ENCODE measurements around the gene ILF2.
A peak's percentile ranks its signal among the peaks of the same experiment; 100 is the strongest.
"Not testable (repeated sequence)": the region's sequence is repeated elsewhere in the genome, so short reads cannot be mapped to it uniquely, and the experiment has no call there.

The ILF2 gene

GRCh38 chr1:153669606-153670005, 1.2 kb downstream of the ILF2 start:
- H3K4me3 ChIP-seq (ENCODE audit: low read depth, low read length): peak overlapping the region; percentile 91
- no peak for TF ChIP-seq CTCF (conservative IDR thresholded peaks at IDR 0.05; ENCODE audit: low read depth, low read length)

GRCh38 chr1:153668672-153669071, 2.1 kb downstream of the ILF2 start:
- not testable (repeated sequence) for H3K4me3 ChIP-seq (ENCODE audit: low read depth, low read length); DNase-seq (ENCODE audit: low read depth)

More at GRCh38 chr1:153669606-153670005, 1.2 kb downstream of the ILF2 start:
- DNase-seq (ENCODE audit: low read depth): no peak

- no peak for TF ChIP-seq CTCF (conservative IDR thresholded peaks at IDR 0.05; ENCODE audit: low read depth, low read length)
- no peak overlapping the region for H3K4me3 ChIP-seq (ENCODE audit: low read depth, low read length)
- DNase-seq (ENCODE audit: low read depth): no peak
These were observed 3.4 kb downstream of the ILF2 start for GRCh38 chr1:153667439-153667838.

- no peak overlapping the region for H3K4me3 ChIP-seq (ENCODE audit: low read depth, low read length)
- no peak for TF ChIP-seq CTCF (conservative IDR thresholded peaks at IDR 0.05; ENCODE audit: low read depth, low read length)
These were observed 7.6 kb downstream of the ILF2 start for GRCh38 chr1:153663211-153663610.

GRCh38 chr1:153662269-153662668, 8.5 kb downstream of the ILF2 start:
- DNase-seq (ENCODE audit: low read depth): no peak
- TF ChIP-seq CTCF (conservative IDR thresholded peaks at IDR 0.05; ENCODE audit: low read depth, low read length): no peak
- no peak overlapping the region for H3K4me3 ChIP-seq (ENCODE audit: low read depth, low read length)

More at GRCh38 chr1:153663211-153663610, 7.6 kb downstream of the ILF2 start:
- peak; percentile 75 for DNase-seq (ENCODE audit: low read depth)

GRCh38 chr1:153661111-153661708, 9.6 kb downstream of the ILF2 start:
- no peak for TF ChIP-seq CTCF (conservative IDR thresholded peaks at IDR 0.05; ENCODE audit: low read depth, low read length)
- peak; percentile 9 for DNase-seq (ENCODE audit: low read depth)
- H3K4me3 ChIP-seq (ENCODE audit: low read depth, low read length): no peak overlapping the region

GRCh38 chr1:153659656-153660055, 11.1 kb downstream of the ILF2 start:
- no peak overlapping the region for H3K4me3 ChIP-seq (ENCODE audit: low read depth, low read length)
- TF ChIP-seq CTCF (conservative IDR thresholded peaks at IDR 0.05; ENCODE audit: low read depth, low read length): no peak
- DNase-seq (ENCODE audit: low read depth): no peak
